ENCODE measurements around the gene PTPRT.

DNA sequence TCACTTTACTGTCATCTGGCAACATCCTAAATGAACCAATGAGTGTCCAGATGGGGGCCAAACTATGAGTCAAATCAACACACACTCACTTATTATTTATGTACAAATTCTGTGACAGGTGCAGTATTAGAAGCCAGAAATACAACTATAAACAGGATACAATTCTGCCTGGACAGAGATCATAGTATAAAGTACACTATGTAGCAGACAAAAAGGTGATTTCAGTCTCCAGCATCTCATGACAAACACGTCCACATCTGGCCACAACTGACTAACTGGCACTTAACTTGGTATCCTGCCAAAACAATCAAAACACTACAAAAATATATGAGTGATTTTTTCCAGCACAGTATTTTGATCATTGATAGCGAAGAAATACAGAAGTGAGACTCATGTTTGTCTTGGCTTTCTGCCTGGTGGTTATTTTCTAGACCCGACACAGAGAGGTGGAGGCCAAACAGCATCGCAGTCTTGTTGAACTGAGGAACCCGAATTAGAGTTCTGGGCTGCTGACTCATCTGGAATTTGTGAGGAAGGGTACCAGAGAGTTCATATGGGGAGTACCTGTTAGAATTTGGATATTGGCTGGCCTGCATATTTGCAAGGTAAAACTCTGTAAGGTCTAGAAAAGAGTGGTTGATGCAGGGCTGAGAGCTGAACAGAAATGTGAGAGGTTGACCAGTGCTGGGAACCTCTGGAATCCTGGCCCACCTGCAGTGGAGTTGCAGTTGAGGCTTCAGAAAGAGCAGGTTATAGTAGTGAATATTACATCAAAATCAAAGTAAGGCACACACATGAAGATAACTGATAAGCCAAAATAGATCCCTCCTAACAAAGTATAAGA lies 475.2 kb downstream of the PTPRT start:
- TF ChIP-seq SRF (IDR thresholded peaks at IDR 0.05; ENCODE audit: low read depth) (no peak), POLR2AphosphoS5 (IDR thresholded peaks at IDR 0.05; ENCODE audit: low read depth, low read length) (no peak), EZH2phosphoT487 (IDR thresholded peaks at IDR 0.05; ENCODE audit: borderline replicate concordance) (no peak)
- TF ChIP-seq, protein P1, sequence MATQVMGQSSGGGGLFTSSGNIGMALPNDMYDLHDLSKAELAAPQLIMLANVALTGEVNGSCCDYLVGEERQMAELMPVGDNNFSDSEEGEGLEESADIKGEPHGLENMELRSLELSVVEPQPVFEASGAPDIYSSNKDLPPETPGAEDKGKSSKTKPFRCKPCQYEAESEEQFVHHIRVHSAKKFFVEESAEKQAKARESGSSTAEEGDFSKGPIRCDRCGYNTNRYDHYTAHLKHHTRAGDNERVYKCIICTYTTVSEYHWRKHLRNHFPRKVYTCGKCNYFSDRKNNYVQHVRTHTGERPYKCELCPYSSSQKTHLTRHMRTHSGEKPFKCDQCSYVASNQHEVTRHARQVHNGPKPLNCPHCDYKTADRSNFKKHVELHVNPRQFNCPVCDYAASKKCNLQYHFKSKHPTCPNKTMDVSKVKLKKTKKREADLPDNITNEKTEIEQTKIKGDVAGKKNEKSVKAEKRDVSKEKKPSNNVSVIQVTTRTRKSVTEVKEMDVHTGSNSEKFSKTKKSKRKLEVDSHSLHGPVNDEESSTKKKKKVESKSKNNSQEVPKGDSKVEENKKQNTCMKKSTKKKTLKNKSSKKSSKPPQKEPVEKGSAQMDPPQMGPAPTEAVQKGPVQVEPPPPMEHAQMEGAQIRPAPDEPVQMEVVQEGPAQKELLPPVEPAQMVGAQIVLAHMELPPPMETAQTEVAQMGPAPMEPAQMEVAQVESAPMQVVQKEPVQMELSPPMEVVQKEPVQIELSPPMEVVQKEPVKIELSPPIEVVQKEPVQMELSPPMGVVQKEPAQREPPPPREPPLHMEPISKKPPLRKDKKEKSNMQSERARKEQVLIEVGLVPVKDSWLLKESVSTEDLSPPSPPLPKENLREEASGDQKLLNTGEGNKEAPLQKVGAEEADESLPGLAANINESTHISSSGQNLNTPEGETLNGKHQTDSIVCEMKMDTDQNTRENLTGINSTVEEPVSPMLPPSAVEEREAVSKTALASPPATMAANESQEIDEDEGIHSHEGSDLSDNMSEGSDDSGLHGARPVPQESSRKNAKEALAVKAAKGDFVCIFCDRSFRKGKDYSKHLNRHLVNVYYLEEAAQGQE (IDR thresholded peaks at IDR 0.05; ENCODE audit: low read depth) = no peak

Data from HCT116 (cell line).